GM18951 (cell line): ENCODE measurements around the gene PRMT5.

Experiments used
- POLR2A ChIP-seq: IDR thresholded peaks from 4 replicates; pipeline ENCODE4 v1.6.1; 2011; ENCODE audit warnings: mild to moderate bottlenecking; ENCODE audit not compliant: insufficient read length, insufficient read depth; ENCODE audit errors: extremely low read depth
- in situ Hi-C: fragments of 300-500 bp; cut with MboI; formaldehyde crosslinking; loops from one replicate; pipeline ENCODE4 v1.12.0; 2022; ENCODE audit warnings: low sequenced_read_pairs, mixed read lengths, inconsistent platforms; ENCODE audit not compliant: unreplicated experiment

PRMT5 gene

GRCh38 chr14:22898302-22899090 is 30.7 kb downstream of the PRMT5 start:
- in situ Hi-C loops: no loop called here
- TF ChIP-seq POLR2A: no peak

GRCh38 chr14:22897357-22897756 is 31.8 kb downstream of the PRMT5 start:
- in situ Hi-C loops: no loop called here
- no peak for TF ChIP-seq POLR2A

GRCh38 chr14:22896760-22897159 is 32.4 kb downstream of the PRMT5 start:
- no peak for TF ChIP-seq POLR2A
- in situ Hi-C loops: no loop called here

GRCh38 chr14:22896356-22896755 is 32.8 kb downstream of the PRMT5 start:
- TF ChIP-seq POLR2A: no peak
- in situ Hi-C loops: no loop called here

GRCh38 chr14:22895402-22895801 is 33.8 kb downstream of the PRMT5 start:
- in situ Hi-C loops: no loop called here
- TF ChIP-seq POLR2A: no peak

- in situ Hi-C loops: no loop called here
- TF ChIP-seq POLR2A: no peak
Measured at GRCh38 chr14:22893706-22894105, 35.5 kb downstream of the PRMT5 start.

- in situ Hi-C loops: no loop called here
- TF ChIP-seq POLR2A: no peak
Measured at GRCh38 chr14:22892488-22892887, 36.7 kb downstream of the PRMT5 start.

- no peak for TF ChIP-seq POLR2A
- in situ Hi-C loops: no loop called here
Measured at GRCh38 chr14:22890416-22890815, 38.8 kb downstream of the PRMT5 start.

- in situ Hi-C loops: no loop called here
- no peak for TF ChIP-seq POLR2A
Measured at GRCh38 chr14:22888662-22889061, 40.5 kb downstream of the PRMT5 start.

- in situ Hi-C loops: no loop called here
- TF ChIP-seq POLR2A: peak; percentile 59
Measured at GRCh38 chr14:22887990-22888378, 41.2 kb downstream of the PRMT5 start.

GRCh38 chr14:22887260-22887989 is 41.8 kb downstream of the PRMT5 start:
- in situ Hi-C loops: no loop called here
- no peak for TF ChIP-seq POLR2A

GRCh38 chr14:22886500-22887259 is 42.5 kb downstream of the PRMT5 start:
- in situ Hi-C loops: no loop called here
- peak; percentile 81 for TF ChIP-seq POLR2A

GRCh38 chr14:22885975-22886374 is 43.2 kb downstream of the PRMT5 start:
- no peak for TF ChIP-seq POLR2A
- in situ Hi-C loops: no loop called here
